Body of pancreas (tissue), 4 donors: ENCODE measurements around the gene TMEM204.

Experiments used
- POLR2A ChIP-seq, 3 donors: fragments of 450-650 bp; IDR thresholded peaks; one replicate each; pipeline ENCODE4 v1.6.1; 2016; ENCODE audit warnings: antibody characterized with exemption in 3 of 3, mild to moderate bottlenecking in 2 of 3
- TF ChIP-seq, protein P1 (sequence below), 7 experiments: fragments of 450-650 bp in 4 of 7; fragments of 200-600 bp in 3 of 7; sonication (generic) in 3 of 7; IDR thresholded peaks; one replicate each; pipeline ENCODE4 v1.5.1; 2016 to 2019; ENCODE audit warnings: antibody characterized with exemption in 7 of 7

DNA sequence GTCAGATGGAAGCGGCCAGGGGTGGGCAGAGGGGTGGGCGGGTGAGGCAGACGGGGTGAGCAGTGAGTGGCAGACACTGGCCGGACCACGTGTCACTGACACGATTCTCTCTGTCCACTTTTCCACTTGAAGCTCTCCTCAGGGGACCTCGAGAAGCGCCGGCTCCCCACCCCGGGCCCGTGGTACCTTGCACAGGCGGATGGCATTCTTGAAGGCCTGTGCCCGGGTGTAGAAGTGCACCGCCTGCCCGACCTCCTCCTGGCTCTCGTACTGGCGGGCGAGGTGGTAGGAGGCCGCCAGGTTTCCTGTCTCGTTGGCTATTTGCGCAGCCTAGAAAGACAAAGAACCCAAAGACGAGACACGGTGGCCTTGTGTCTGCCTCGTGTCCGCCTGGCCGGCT is 9.1 kb upstream of the TMEM204 start:
- no peak for TF ChIP-seq POLR2A (IDR thresholded peaks at IDR 0.05)
- TF ChIP-seq, protein P1, sequence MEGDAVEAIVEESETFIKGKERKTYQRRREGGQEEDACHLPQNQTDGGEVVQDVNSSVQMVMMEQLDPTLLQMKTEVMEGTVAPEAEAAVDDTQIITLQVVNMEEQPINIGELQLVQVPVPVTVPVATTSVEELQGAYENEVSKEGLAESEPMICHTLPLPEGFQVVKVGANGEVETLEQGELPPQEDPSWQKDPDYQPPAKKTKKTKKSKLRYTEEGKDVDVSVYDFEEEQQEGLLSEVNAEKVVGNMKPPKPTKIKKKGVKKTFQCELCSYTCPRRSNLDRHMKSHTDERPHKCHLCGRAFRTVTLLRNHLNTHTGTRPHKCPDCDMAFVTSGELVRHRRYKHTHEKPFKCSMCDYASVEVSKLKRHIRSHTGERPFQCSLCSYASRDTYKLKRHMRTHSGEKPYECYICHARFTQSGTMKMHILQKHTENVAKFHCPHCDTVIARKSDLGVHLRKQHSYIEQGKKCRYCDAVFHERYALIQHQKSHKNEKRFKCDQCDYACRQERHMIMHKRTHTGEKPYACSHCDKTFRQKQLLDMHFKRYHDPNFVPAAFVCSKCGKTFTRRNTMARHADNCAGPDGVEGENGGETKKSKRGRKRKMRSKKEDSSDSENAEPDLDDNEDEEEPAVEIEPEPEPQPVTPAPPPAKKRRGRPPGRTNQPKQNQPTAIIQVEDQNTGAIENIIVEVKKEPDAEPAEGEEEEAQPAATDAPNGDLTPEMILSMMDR (IDR thresholded peaks at IDR 0.05) = no peak
